T-helper 1 cell treated with Interleukin-12 subunit alpha and Interleukin-12 subunit beta and Interleukin-4 antibody, amounts not matched to agents 30 μg/mL and 1 μg/mL, for 36 hours (primary cell): ENCODE data around the gene MRPL55.
A peak's percentile ranks its signal among the peaks of the same experiment; 100 is the strongest.

Experiments
- H3K27ac Mint-ChIP-seq: one replicate; pipeline ENCODE4 v1.8.0; 2021; ENCODE audit warnings: mild to moderate bottlenecking, mixed read lengths
- H3K27me3 Mint-ChIP-seq: one replicate; pipeline ENCODE4 v1.8.0; 2021; ENCODE audit warnings: low read depth, mixed read lengths
- H3K36me3 Mint-ChIP-seq: one replicate; pipeline ENCODE4 v1.8.0; 2021; ENCODE audit warnings: low read depth, mixed read lengths
- H3K4me1 Mint-ChIP-seq: one replicate; pipeline ENCODE4 v1.8.0; 2021; ENCODE audit warnings: low read depth, mixed read lengths
- H3K4me3 Mint-ChIP-seq: one replicate; pipeline ENCODE4 v1.8.0; 2021; ENCODE audit warnings: mild to moderate bottlenecking, moderate library complexity, mixed read lengths
- H3K9me3 Mint-ChIP-seq: one replicate; pipeline ENCODE4 v1.8.0; 2021; ENCODE audit warnings: mixed read lengths

The MRPL55 gene

DNA sequence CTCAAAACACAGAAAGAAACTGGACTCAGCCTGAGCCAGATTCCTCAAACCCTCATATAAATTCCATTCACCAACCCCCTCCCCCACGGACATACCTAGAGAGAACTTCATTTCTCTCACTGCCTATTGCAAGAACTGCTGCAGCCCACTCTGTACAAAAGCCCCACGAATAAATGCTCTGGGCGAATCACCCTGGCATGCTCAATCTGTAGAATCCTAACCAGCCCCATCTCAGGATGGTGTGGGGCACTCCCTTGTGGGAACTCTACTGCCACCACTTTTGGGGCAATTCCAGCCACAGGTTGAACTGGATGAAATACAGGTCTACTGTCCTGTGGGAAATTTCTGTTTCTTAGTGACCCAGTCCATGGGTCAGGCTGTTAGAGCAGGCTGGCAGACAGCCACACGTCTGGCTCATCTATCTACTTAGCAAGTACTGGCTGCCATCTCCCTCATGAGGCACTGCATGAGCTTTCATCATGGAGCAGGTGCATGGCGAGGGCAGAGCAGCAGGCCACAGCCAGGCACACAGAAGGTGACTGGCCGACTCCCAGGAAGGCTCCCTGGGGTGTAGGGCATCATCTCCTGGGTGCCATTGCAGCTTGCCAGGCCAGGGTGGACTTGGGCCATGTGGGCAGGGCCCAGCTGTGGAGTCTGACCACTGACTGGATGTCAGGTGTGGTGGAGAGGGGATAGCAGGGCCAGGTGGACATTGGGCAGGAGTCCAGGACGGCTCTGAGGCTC lies 4.4 kb downstream of the MRPL55 start:
- Mint-ChIP-seq H3K9me3 (no peaks in the 10 kb centered on the region), H3K36me3 (peaks cover 6% of the 10 kb centered on the region), H3K4me1 (peaks cover 14% of the 10 kb centered on the region), H3K27me3 (no peaks in the 10 kb centered on the region), H3K27ac (peak overlapping the region; percentile 43), H3K4me3 (peak overlapping the region; percentile 93)

GRCh38 chr1:228102791-228103620 lies 6.1 kb downstream of the MRPL55 start, which contains the start of gene C1orf35:
C1orf35 (minus strand) TSS chr1:228103325; CDS start chr1:228103227, 98 bp downstream.
- no peaks in the 10 kb centered on the region for H3K9me3 Mint-ChIP-seq

DNA sequence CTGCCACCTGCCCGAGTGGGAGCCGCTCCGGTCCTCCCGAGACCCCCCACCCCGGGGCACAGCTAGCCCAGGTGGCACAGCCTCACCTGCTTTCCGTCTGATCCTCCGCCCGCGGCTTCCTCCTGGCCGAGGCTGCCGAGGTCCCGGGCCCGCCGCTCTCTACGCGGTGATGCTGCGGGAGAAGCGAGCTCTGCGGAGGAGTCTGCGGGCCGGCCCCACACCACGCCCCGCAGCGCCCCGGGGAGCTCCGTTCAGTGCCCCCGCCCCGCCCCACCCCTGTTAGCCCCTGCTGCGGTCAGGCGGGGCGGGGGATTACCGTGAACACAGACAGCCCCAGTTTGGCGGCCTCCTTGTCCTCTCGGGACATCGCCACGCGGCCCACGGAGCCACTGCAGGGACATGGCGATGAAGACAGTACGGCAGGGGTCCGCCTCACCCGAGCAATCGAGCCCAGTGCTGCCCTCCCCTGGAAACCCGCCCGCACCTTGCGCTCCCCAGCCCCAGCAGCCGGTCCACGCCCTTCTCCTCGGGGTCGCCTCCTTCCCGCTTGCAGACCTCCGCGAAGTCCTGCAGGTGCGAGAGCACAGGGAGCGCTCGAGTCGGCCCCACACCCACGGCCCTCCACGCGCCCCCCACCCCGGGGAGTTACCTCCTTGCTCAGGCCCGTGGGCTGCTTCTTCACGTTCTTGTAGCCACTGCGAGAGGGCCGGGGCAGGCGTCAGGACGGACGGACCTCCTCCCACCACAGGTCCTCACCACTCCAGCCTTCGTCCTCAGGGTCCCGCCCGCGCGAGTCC lies 6.9 kb downstream of the MRPL55 start:
- no peaks in the 10 kb centered on the region for H3K9me3 Mint-ChIP-seq
- H3K4me1 Mint-ChIP-seq, result peaks cover 9% of the 10 kb centered on the region
- H3K27ac Mint-ChIP-seq, result peak overlapping the region; percentile 75
- peaks cover 21% of the 10 kb centered on the region for H3K36me3 Mint-ChIP-seq
- H3K4me3 Mint-ChIP-seq, result peak overlapping the region; percentile 78
- H3K27me3 Mint-ChIP-seq, result no peaks in the 10 kb centered on the region

More at GRCh38 chr1:228102791-228103620, 6.1 kb downstream of the MRPL55 start, which contains the start of gene C1orf35:
- Mint-ChIP-seq H3K4me1 (peaks cover 9% of the 10 kb centered on the region), H3K27ac (peak within 1 kb of the TSS; percentile 92), H3K27me3 (no peaks in the 10 kb centered on the region), H3K36me3 (peaks cover 17% of the 10 kb centered on the region), H3K4me3 (peak within 1 kb of the TSS; percentile 93)

GRCh38 chr1:228101614-228101993 lies 7.5 kb downstream of the MRPL55 start:
- Mint-ChIP-seq H3K4me1 (peaks cover 9% of the 10 kb centered on the region), H3K9me3 (no peaks in the 10 kb centered on the region), H3K27ac (peak overlapping the region; percentile 19), H3K27me3 (no peaks in the 10 kb centered on the region), H3K4me3 (peak overlapping the region; percentile 58), H3K36me3 (peaks cover 21% of the 10 kb centered on the region)

DNA sequence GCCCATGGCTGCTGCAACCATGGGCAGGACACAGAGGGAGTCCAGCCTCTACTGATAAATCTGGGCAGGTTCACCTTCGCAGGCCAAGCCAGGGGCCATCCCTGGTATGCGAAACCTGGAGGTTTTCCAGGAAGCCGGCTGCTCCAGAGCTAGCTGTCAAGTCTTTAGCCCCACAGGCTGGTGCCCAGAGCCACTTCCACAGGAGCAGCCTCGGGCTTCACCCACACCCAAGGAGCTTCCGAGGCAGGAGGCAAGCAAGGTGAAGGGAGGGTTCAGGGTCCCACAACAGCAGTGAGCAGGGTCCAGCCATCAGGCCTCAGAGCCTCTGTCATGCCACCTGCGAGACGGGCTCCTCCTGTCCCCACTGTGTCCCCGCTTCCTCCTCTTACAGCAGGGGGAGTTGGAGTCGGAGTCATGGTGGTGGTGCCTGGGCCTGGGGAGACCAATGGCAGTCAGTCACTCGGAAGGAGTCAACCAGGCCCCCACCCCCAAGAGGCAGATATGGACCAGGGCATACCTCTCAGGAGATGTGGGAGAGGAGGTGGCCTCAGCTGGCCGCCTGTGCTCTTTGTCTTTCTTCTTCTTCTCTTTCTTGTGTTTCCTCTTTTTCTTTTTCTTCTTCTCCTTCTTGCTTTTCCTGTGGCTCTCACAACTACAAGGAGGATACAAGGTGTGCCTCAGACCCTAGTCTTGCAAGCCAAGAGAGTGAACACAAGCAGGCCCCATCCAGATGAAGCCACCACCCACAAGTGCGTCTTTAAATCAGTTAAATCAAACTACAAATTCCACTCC lies 8.1 kb downstream of the MRPL55 start:
- Mint-ChIP-seq H3K27me3 (no peaks in the 10 kb centered on the region), H3K4me3 (peak overlapping the region; percentile 58), H3K4me1 (peaks cover 9% of the 10 kb centered on the region), H3K9me3 (no peaks in the 10 kb centered on the region), H3K36me3 (peaks cover 22% of the 10 kb centered on the region), H3K27ac (peak overlapping the region; percentile 75)

- Mint-ChIP-seq H3K27me3 (no peaks in the 10 kb centered on the region), H3K27ac (no peak overlapping the region), H3K36me3 (peaks cover 38% of the 10 kb centered on the region), H3K4me1 (peaks cover 9% of the 10 kb centered on the region), H3K9me3 (peaks cover 14% of the 10 kb centered on the region), H3K4me3 (no peak overlapping the region)
Observed at GRCh38 chr1:228099331-228099732, 9.8 kb downstream of the MRPL55 start.

DNA sequence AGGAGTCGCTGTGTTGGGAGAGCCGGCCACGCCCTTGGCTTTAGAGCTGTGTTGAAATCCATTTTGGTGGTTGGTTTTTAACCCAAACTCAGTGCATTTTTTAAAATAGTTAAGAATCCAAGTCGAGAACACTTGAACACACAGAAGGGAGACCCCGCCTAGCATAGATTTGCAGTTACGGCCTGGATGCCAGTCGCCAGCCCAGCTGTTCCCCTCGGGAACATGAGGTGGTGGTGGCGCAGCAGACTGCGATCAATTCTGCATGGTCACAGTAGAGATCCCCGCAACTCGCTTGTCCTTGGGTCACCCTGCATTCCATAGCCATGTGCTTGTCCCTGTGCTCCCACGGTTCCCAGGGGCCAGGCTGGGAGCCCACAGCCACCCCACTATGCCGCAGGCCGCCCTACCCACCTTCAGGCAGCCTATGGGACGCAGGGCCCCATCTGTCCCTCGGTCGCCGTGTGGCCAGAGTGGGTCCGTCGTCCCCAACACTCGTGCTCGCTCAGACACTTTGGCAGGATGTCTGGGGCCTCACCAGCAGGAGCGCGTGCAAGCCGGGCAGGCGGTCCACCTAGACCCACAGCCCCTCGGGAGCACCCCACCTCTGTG lies 10.7 kb downstream of the MRPL55 start:
- Mint-ChIP-seq H3K9me3 (peaks cover 18% of the 10 kb centered on the region), H3K4me3 (no peak overlapping the region), H3K36me3 (peaks cover 47% of the 10 kb centered on the region), H3K27me3 (no peaks in the 10 kb centered on the region), H3K27ac (no peak overlapping the region), H3K4me1 (peaks cover 5% of the 10 kb centered on the region)

GRCh38 chr1:228097333-228098081 lies 11.6 kb downstream of the MRPL55 start:
- Mint-ChIP-seq H3K36me3 (peaks cover 49% of the 10 kb centered on the region), H3K9me3 (peaks cover 18% of the 10 kb centered on the region), H3K4me3 (no peak overlapping the region), H3K27me3 (no peaks in the 10 kb centered on the region), H3K4me1 (peaks cover 5% of the 10 kb centered on the region), H3K27ac (no peak overlapping the region)

GRCh38 chr1:228096416-228097332 lies 12.4 kb downstream of the MRPL55 start:
- H3K4me1 Mint-ChIP-seq, result peaks cover 8% of the 10 kb centered on the region
- H3K27ac Mint-ChIP-seq, result no peak overlapping the region
- H3K36me3 Mint-ChIP-seq, result peaks cover 57% of the 10 kb centered on the region
- peaks cover 18% of the 10 kb centered on the region for H3K9me3 Mint-ChIP-seq
- no peak overlapping the region for H3K4me3 Mint-ChIP-seq
- H3K27me3 Mint-ChIP-seq, result no peaks in the 10 kb centered on the region

- no peaks in the 10 kb centered on the region for H3K27me3 Mint-ChIP-seq
- peaks cover 18% of the 10 kb centered on the region for H3K9me3 Mint-ChIP-seq
- H3K4me3 Mint-ChIP-seq, result no peak overlapping the region
- H3K36me3 Mint-ChIP-seq, result peaks cover 65% of the 10 kb centered on the region
- H3K4me1 Mint-ChIP-seq, result peaks cover 9% of the 10 kb centered on the region
- H3K27ac Mint-ChIP-seq, result no peak overlapping the region
Observed at GRCh38 chr1:228095938-228096337, 13.2 kb downstream of the MRPL55 start.

DNA sequence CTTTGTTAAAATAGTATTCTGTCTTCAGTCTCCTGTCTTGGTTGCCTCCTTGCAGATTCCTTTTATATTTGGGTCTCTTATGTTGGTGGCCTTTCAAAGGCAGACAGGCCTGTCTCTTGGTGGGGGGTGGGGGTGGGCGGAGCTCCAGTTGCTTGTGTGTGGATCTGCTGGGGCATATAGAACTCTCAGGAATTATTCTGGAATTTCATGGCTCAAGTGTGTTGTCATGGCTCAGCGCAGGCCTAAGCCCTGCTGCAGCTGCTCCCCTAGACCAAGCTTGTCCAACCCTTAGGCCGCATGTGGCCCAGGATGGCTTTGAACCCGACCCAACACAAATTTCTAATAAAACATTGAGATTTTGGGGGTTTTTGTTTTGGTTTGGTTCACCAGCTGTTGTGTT lies 13.9 kb downstream of the MRPL55 start:
- H3K36me3 Mint-ChIP-seq, result peaks cover 68% of the 10 kb centered on the region
- no peak overlapping the region for H3K27ac Mint-ChIP-seq
- peaks cover 18% of the 10 kb centered on the region for H3K9me3 Mint-ChIP-seq
- H3K27me3 Mint-ChIP-seq, result no peaks in the 10 kb centered on the region
- H3K4me1 Mint-ChIP-seq, result peaks cover 15% of the 10 kb centered on the region
- no peak overlapping the region for H3K4me3 Mint-ChIP-seq

GRCh38 chr1:228094432-228095016 lies 14.6 kb downstream of the MRPL55 start:
- Mint-ChIP-seq H3K4me1 (peaks cover 17% of the 10 kb centered on the region), H3K4me3 (no peak overlapping the region), H3K9me3 (peaks cover 18% of the 10 kb centered on the region), H3K27ac (no peak overlapping the region), H3K27me3 (no peaks in the 10 kb centered on the region), H3K36me3 (peaks cover 67% of the 10 kb centered on the region)
